Measurements from ENCODE around the gene GHRL. TPM values are rescaled to one million over a fixed set of nuclear protein-coding genes. Genes with fewer than 3 reads are reported as not detected.

GHRL gene
- total RNA-seq, 1 experiment from 2014 or later: not detected

GRCh38 chr3:10327592-10327991, 34.8 kb upstream of the GHRL start:
- DNase-seq (ENCODE audit: low read depth): no peak

- DNase-seq (ENCODE audit: low read depth): no peak
Measured at GRCh38 chr3:10322352-10322710, 29.6 kb upstream of the GHRL start.

- no peak for DNase-seq (ENCODE audit: low read depth)
Measured at GRCh38 chr3:10321630-10322351, 29.0 kb upstream of the GHRL start.

GRCh38 chr3:10320320-10320677, 27.6 kb upstream of the GHRL start:
- DNase-seq (ENCODE audit: low read depth): no peak

- no peak for DNase-seq (ENCODE audit: low read depth)
Measured at GRCh38 chr3:10319804-10320203, 27.1 kb upstream of the GHRL start.

- DNase-seq (ENCODE audit: low read depth): no peak
Measured at GRCh38 chr3:10319251-10319650, 26.5 kb upstream of the GHRL start.

- DNase-seq (ENCODE audit: low read depth): no peak
Measured at GRCh38 chr3:10317961-10318350, 25.2 kb upstream of the GHRL start.

- no peak for DNase-seq (ENCODE audit: low read depth)
Measured at GRCh38 chr3:10317311-10317960, 24.7 kb upstream of the GHRL start.

GRCh38 chr3:10315771-10316344, 23.1 kb upstream of the GHRL start:
- DNase-seq (ENCODE audit: low read depth): no peak

- DNase-seq (ENCODE audit: low read depth): no peak
Measured at GRCh38 chr3:10315101-10315500, 22.4 kb upstream of the GHRL start.

GRCh38 chr3:10312861-10313260, 20.1 kb upstream of the GHRL start:
- DNase-seq (ENCODE audit: low read depth): no peak

GRCh38 chr3:10312391-10312790, 19.6 kb upstream of the GHRL start:
- DNase-seq (ENCODE audit: low read depth): no peak

- DNase-seq (ENCODE audit: low read depth): no peak
Measured at GRCh38 chr3:10311710-10312109, 19.0 kb upstream of the GHRL start.

GRCh38 chr3:10310578-10310977, 17.8 kb upstream of the GHRL start:
- DNase-seq (ENCODE audit: low read depth): peak; percentile 19

GRCh38 chr3:10309736-10310135, 17.0 kb upstream of the GHRL start:
- no peak for DNase-seq (ENCODE audit: low read depth)

- DNase-seq (ENCODE audit: low read depth): no peak
Measured at GRCh38 chr3:10308678-10309077, 15.9 kb upstream of the GHRL start.

GRCh38 chr3:10306156-10306555, 13.4 kb upstream of the GHRL start:
- no peak for DNase-seq (ENCODE audit: low read depth)

- no peak for DNase-seq (ENCODE audit: low read depth)
Measured at GRCh38 chr3:10305331-10305902, 12.7 kb upstream of the GHRL start.

- no peak for DNase-seq (ENCODE audit: low read depth)
Measured at GRCh38 chr3:10304905-10305304, 12.2 kb upstream of the GHRL start.

GRCh38 chr3:10303785-10304184, 11.0 kb upstream of the GHRL start:
- DNase-seq (ENCODE audit: low read depth): no peak

GRCh38 chr3:10303105-10303504, 10.4 kb upstream of the GHRL start:
- no peak for DNase-seq (ENCODE audit: low read depth)

GRCh38 chr3:10300087-10300486, 7.3 kb upstream of the GHRL start:
- no peak for DNase-seq (ENCODE audit: low read depth)

- no peak for DNase-seq (ENCODE audit: low read depth)
Measured at GRCh38 chr3:10299679-10300078, 6.9 kb upstream of the GHRL start.
